ENCODE measurements around the gene ARHGAP15. TPM values are rescaled to one million over a fixed set of nuclear protein-coding genes. Genes with fewer than 3 reads are reported as not detected.

ARHGAP15 gene
- total RNA-seq, 1 experiment from 2014 or later = 0.42 TPM

DNA sequence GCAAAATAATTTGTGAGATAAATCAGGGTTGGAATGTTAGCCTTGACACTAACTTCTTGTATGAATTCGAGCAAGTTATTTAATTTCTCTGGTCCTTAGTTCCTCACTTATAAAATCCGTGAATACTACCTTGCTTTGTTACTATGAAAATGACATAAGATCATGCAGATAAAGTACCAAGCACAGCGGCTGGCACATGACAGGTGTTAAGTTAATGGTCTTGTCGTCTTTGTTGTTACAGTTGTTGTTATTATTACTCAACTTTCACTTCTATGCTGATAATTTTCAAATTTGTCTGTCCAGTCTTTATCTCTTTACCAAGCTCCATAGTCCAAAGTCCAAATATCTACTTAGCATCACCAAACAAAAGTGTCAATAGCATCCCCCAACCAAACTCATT lies 482.1 kb downstream of the ARHGAP15 start:
- DNase-seq (ENCODE audit: low read depth, low spot score) = no peak
- ATAC-seq = no peak
- no peaks in the 10 kb centered on the region for H4K20me1 ChIP-seq (ENCODE audit: insufficient read depth)
- no peak overlapping the region for H3K4me2 ChIP-seq (ENCODE audit: low read length)
- no peaks in the 10 kb centered on the region for H3K79me2 ChIP-seq (ENCODE audit: insufficient read depth, low read length)
- no peak overlapping the region for H3K4me3 ChIP-seq (replicated peaks in 1 of 2; ENCODE audit: low read depth in 1 of 2, low read length in 2 of 2)
- H3K36me3 ChIP-seq (ENCODE audit: control insufficient read depth in 1 of 2, insufficient read depth in 2 of 2, low read length in 2 of 2) = no peaks in the 10 kb centered on the region
- no peak overlapping the region for H2AFZ ChIP-seq (ENCODE audit: low read depth, low read length, poor library complexity, severe bottlenecking)
- H3K4me1 ChIP-seq (ENCODE audit: control insufficient read depth in 1 of 2, insufficient read depth in 2 of 2, low read length in 2 of 2) = no peaks in the 10 kb centered on the region
- BruUV-seq (replicated peaks) = no TSS peak
- 0 out of 2 replicates have a peak, but pooled peaks cover 8% of the 10 kb centered on the region for H3K27me3 ChIP-seq (ENCODE audit: insufficient read depth, low read length)
- ChIA-PET RAD21 (ENCODE audit: low non-redundant PET in 1 of 2, low total read pairs in 2 of 2, uncharacterized antibody in 2 of 2, unreplicated experiment in 2 of 2) (no interaction called here), CTCF (no interaction called here), POLR2A (no interaction called here)
- intact Hi-C loops (cut with micrococcal nuclease) = no loop called here
- H3K9ac ChIP-seq (ENCODE audit: low read length) = no peak overlapping the region
- H3K9me2 ChIP-seq (ENCODE audit: insufficient read depth) = no peaks in the 10 kb centered on the region
- no peaks in the 10 kb centered on the region for H3K9me3 ChIP-seq (ENCODE audit: control insufficient read depth in 1 of 2, insufficient read depth in 1 of 2, low read depth in 1 of 2, low read length in 2 of 2)
- H3K27ac ChIP-seq (ENCODE audit: low read depth, low read length) = no peak overlapping the region
- no peak for TF ChIP-seq ELF1 (IDR thresholded peaks at IDR 0.05; ENCODE audit: borderline replicate concordance, low read depth)
- TF ChIP-seq POLR2A (IDR thresholded peaks at IDR 0.05; ENCODE audit: borderline replicate concordance, extremely low read depth, insufficient read depth, insufficient read length) = no peak
- TF ChIP-seq, protein P1, sequence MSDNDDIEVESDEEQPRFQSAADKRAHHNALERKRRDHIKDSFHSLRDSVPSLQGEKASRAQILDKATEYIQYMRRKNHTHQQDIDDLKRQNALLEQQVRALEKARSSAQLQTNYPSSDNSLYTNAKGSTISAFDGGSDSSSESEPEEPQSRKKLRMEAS (IDR thresholded peaks at IDR 0.05) = no peak
- TF ChIP-seq, protein P2, sequence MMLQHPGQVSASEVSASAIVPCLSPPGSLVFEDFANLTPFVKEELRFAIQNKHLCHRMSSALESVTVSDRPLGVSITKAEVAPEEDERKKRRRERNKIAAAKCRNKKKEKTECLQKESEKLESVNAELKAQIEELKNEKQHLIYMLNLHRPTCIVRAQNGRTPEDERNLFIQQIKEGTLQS (IDR thresholded peaks at IDR 0.05) = no peak
- TF ChIP-seq SIN3A (IDR thresholded peaks at IDR 0.05; ENCODE audit: low read depth) = no peak
- TF ChIP-seq SP1 (IDR thresholded peaks at IDR 0.05; ENCODE audit: low read depth) = no peak
- no peak for TF ChIP-seq SRF (IDR thresholded peaks at IDR 0.05; ENCODE audit: low read depth)
- TF ChIP-seq EGR1 (IDR thresholded peaks at IDR 0.05; ENCODE audit: low read depth) = no peak
- TF ChIP-seq, protein P3, sequence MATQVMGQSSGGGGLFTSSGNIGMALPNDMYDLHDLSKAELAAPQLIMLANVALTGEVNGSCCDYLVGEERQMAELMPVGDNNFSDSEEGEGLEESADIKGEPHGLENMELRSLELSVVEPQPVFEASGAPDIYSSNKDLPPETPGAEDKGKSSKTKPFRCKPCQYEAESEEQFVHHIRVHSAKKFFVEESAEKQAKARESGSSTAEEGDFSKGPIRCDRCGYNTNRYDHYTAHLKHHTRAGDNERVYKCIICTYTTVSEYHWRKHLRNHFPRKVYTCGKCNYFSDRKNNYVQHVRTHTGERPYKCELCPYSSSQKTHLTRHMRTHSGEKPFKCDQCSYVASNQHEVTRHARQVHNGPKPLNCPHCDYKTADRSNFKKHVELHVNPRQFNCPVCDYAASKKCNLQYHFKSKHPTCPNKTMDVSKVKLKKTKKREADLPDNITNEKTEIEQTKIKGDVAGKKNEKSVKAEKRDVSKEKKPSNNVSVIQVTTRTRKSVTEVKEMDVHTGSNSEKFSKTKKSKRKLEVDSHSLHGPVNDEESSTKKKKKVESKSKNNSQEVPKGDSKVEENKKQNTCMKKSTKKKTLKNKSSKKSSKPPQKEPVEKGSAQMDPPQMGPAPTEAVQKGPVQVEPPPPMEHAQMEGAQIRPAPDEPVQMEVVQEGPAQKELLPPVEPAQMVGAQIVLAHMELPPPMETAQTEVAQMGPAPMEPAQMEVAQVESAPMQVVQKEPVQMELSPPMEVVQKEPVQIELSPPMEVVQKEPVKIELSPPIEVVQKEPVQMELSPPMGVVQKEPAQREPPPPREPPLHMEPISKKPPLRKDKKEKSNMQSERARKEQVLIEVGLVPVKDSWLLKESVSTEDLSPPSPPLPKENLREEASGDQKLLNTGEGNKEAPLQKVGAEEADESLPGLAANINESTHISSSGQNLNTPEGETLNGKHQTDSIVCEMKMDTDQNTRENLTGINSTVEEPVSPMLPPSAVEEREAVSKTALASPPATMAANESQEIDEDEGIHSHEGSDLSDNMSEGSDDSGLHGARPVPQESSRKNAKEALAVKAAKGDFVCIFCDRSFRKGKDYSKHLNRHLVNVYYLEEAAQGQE (IDR thresholded peaks at IDR 0.05; ENCODE audit: low read depth) = no peak
- no peak for TF ChIP-seq RAD21 (IDR thresholded peaks at IDR 0.05; ENCODE audit: low read depth)
